ENCODE data around the gene LRRC2. TPM values are rescaled to one million over a fixed set of nuclear protein-coding genes. Genes with fewer than 3 reads are reported as not detected.

Gene LRRC2
- total and polyA plus RNA-seq, 9 of the 15 experiments (the other 6 are each of a cell fraction or from before 2014, with no cell fraction given), result 0.01 to 0.04 (median 0.03) TPM; not detected in 5

- no peaks in the 10 kb centered on the region for H3K9me3 ChIP-seq (replicated peaks; ENCODE audit: control insufficient read depth, insufficient read depth, low read depth, low read length)
- H4K20me1 ChIP-seq (replicated peaks; ENCODE audit: control insufficient read depth, insufficient read depth, low read length), result no peaks in the 10 kb centered on the region
- BruUV-seq (replicated peaks), result no TSS peak
- ATAC-seq (peak; percentile 78), DNase-seq (ENCODE audit: extremely low read depth in 1 of 4, low spot score in 3 of 4) (peak in 2 of 4 experiments; percentile 62 to 76), FAIRE-seq (peak; percentile 60)
- no peak overlapping the region for H3K4me3 ChIP-seq
- WGBS (ENCODE audit: insufficient coverage, low coverage, missing lambda C conversion rate), result 41% methylated on average over 9 of the region's 9 CpGs
- no peak overlapping the region for H3K4me2 ChIP-seq (ENCODE audit: insufficient read depth, low read length)
- H3K27ac ChIP-seq (ENCODE audit: extremely low read depth, low read depth, low read length), result no peak overlapping the region
- no peaks in the 10 kb centered on the region for H3K79me2 ChIP-seq (ENCODE audit: control insufficient read depth, insufficient read depth, low read length)
- H3K27me3 ChIP-seq (ENCODE audit: control insufficient read depth in 2 of 2, insufficient read depth in 2 of 2, low read length in 2 of 2), result no peaks in the 10 kb centered on the region
- peaks cover 38 to 64% of the 10 kb centered on the region in 2 experiments; a peak in 4 of 5 replicates for H3K4me1 ChIP-seq (replicated peaks in 1 of 2; ENCODE audit: control insufficient read depth in 2 of 2, insufficient read depth in 2 of 2, low read length in 2 of 2)
- peak overlapping the region; percentile 84; the same call in 1 of the 2 replicates for H2AFZ ChIP-seq (ENCODE audit: low read depth, low read length)
- H3K36me3 ChIP-seq (ENCODE audit: control insufficient read depth, insufficient read depth, low read length), result no peaks in the 10 kb centered on the region
- in situ Hi-C loops (cut with MboI) (no loop called here), intact Hi-C loops (cut with micrococcal nuclease) (loop anchor here (1.0 kb wide), 1 partner anchor 61 kb away; no protein-coding TSS in a partner anchor)
- ChIA-PET CTCF (ENCODE audit: low intra/inter-chr PET ratio) (interaction anchor here (0.9 to 2.8 kb wide), 2 partner anchors 9 to 61 kb away, joined by 4 to 31 read pairs; no protein-coding TSS in a partner anchor), POLR2A (interaction anchor here (0.6 to 4.2 kb wide), 5 partner anchors 8 to 125 kb away, joined by 3 to 23 read pairs (median 3); no protein-coding TSS in a partner anchor)
- no peaks in the 10 kb centered on the region for H3K9me1 ChIP-seq (ENCODE audit: control insufficient read depth, insufficient read depth, low read length)
- peak overlapping the region in 1 of 2 experiments; percentile 75; a peak in 1 of 4 replicates for H3K9ac ChIP-seq (ENCODE audit: insufficient read depth in 1 of 2, low read depth in 2 of 2, low read length in 2 of 2)
- TF ChIP-seq KAT2B (IDR thresholded peaks at IDR 0.05; ENCODE audit: low read depth, low read length) (no peak), ATF7 (IDR thresholded peaks at IDR 0.05) (peak; percentile 13; the same call in 1 of the 2 replicates), TEAD4 (IDR thresholded peaks at IDR 0.05; ENCODE audit: low read length) (0 out of 2 replicates have a peak, but pooled peaks have one; percentile 5), TEAD4 (CRISPR knock-in tag; IDR thresholded peaks at IDR 0.05; ENCODE audit: borderline replicate concordance) (no peak), KLF16 (IDR thresholded peaks at IDR 0.05) (0 out of 2 replicates have a peak, but pooled peaks have one; percentile 5), TFAP4 (CRISPR knock-in tag; IDR thresholded peaks at IDR 0.05; ENCODE audit: borderline replicate concordance) (peak; percentile 10; the same call in 1 of the 2 replicates), SMC3 (conservative IDR thresholded peaks at IDR 0.05; ENCODE audit: insufficient read depth, low read depth, low read length) (peak; percentile 43; the same call in 1 of the 2 replicates), CXXC5 (CRISPR knock-in tag; IDR thresholded peaks at IDR 0.05) (0 out of 2 replicates have a peak, but pooled peaks have one; percentile 19), ETV5 (CRISPR knock-in tag; IDR thresholded peaks at IDR 0.05; ENCODE audit: low read depth) (0 out of 2 replicates have a peak, but pooled peaks have one; percentile 34)
- TF ChIP-seq, protein P1, sequence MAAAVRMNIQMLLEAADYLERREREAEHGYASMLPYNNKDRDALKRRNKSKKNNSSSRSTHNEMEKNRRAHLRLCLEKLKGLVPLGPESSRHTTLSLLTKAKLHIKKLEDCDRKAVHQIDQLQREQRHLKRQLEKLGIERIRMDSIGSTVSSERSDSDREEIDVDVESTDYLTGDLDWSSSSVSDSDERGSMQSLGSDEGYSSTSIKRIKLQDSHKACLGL (CRISPR knock-in tag; IDR thresholded peaks at IDR 0.05; ENCODE audit: borderline replicate concordance, poor library complexity, severe bottlenecking), result no peak
- TF ChIP-seq, protein P2, sequence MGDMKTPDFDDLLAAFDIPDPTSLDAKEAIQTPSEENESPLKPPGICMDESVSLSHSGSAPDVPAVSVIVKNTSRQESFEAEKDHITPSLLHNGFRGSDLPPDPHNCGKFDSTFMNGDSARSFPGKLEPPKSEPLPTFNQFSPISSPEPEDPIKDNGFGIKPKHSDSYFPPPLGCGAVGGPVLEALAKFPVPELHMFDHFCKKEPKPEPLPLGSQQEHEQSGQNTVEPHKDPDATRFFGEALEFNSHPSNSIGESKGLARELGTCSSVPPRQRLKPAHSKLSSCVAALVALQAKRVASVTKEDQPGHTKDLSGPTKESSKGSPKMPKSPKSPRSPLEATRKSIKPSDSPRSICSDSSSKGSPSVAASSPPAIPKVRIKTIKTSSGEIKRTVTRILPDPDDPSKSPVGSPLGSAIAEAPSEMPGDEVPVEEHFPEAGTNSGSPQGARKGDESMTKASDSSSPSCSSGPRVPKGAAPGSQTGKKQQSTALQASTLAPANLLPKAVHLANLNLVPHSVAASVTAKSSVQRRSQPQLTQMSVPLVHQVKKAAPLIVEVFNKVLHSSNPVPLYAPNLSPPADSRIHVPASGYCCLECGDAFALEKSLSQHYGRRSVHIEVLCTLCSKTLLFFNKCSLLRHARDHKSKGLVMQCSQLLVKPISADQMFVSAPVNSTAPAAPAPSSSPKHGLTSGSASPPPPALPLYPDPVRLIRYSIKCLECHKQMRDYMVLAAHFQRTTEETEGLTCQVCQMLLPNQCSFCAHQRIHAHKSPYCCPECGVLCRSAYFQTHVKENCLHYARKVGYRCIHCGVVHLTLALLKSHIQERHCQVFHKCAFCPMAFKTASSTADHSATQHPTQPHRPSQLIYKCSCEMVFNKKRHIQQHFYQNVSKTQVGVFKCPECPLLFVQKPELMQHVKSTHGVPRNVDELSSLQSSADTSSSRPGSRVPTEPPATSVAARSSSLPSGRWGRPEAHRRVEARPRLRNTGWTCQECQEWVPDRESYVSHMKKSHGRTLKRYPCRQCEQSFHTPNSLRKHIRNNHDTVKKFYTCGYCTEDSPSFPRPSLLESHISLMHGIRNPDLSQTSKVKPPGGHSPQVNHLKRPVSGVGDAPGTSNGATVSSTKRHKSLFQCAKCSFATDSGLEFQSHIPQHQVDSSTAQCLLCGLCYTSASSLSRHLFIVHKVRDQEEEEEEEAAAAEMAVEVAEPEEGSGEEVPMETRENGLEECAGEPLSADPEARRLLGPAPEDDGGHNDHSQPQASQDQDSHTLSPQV (IDR thresholded peaks at IDR 0.05), result peak; percentile 24
- TF ChIP-seq, protein P3, sequence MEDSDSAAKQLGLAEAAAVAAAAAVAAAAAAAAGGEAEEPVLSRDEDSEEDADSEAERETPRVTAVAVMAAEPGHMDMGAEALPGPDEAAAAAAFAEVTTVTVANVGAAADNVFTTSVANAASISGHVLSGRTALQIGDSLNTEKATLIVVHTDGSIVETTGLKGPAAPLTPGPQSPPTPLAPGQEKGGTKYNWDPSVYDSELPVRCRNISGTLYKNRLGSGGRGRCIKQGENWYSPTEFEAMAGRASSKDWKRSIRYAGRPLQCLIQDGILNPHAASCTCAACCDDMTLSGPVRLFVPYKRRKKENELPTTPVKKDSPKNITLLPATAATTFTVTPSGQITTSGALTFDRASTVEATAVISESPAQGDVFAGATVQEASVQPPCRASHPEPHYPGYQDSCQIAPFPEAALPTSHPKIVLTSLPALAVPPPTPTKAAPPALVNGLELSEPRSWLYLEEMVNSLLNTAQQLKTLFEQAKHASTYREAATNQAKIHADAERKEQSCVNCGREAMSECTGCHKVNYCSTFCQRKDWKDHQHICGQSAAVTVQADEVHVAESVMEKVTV (CRISPR knock-in tag; IDR thresholded peaks at IDR 0.05), result peak; percentile 60
Observed at GRCh38 chr3:46496746-46497555, 69.2 kb downstream of the LRRC2 start.
